ENCODE measurements around the gene TOP2B. TPM values are rescaled to one million over a fixed set of nuclear protein-coding genes. Genes with fewer than 3 reads are reported as not detected.

The TOP2B gene
- total RNA-seq, 1 donor from 2014 or later = 170 TPM

- no peak for TF ChIP-seq CTCF (conservative IDR thresholded peaks at IDR 0.05)
- Mint-ChIP-seq H3K4me3 (no peak overlapping the region), H3K36me3 (ENCODE audit: low read depth) (peaks cover 25% of the 10 kb centered on the region), H3K27me3 (ENCODE audit: low read depth) (no peaks in the 10 kb centered on the region), H3K27ac (ENCODE audit: unreplicated experiment) (no peak overlapping the region), H3K9me3 (no peaks in the 10 kb centered on the region), H3K4me1 (no peaks in the 10 kb centered on the region)
- no peak for DNase-seq (ENCODE audit: low read depth, low spot score)
Measured at GRCh38 chr3:25618028-25618427, 46.7 kb downstream of the TOP2B start.

GRCh38 chr3:25611193-25611592 lies 53.5 kb downstream of the TOP2B start:
- H3K27me3 Mint-ChIP-seq (ENCODE audit: low read depth) = no peaks in the 10 kb centered on the region
- H3K9me3 Mint-ChIP-seq = no peaks in the 10 kb centered on the region
- peaks cover 30% of the 10 kb centered on the region for H3K36me3 Mint-ChIP-seq (ENCODE audit: low read depth)
- H3K4me1 Mint-ChIP-seq = no peaks in the 10 kb centered on the region
- H3K4me3 Mint-ChIP-seq = no peak overlapping the region
- DNase-seq (ENCODE audit: low read depth, low spot score) = no peak
- no peak overlapping the region for H3K27ac Mint-ChIP-seq (ENCODE audit: unreplicated experiment)
- TF ChIP-seq CTCF (conservative IDR thresholded peaks at IDR 0.05) = no peak

GRCh38 chr3:25610779-25611178 lies 53.9 kb downstream of the TOP2B start:
- peaks cover 32% of the 10 kb centered on the region for H3K36me3 Mint-ChIP-seq (ENCODE audit: low read depth)

GRCh38 chr3:25610167-25610566 lies 54.5 kb downstream of the TOP2B start:
- Mint-ChIP-seq H3K27me3 (ENCODE audit: low read depth) (no peaks in the 10 kb centered on the region), H3K9me3 (no peaks in the 10 kb centered on the region), H3K4me3 (no peak overlapping the region), H3K27ac (ENCODE audit: unreplicated experiment) (no peak overlapping the region), H3K36me3 (ENCODE audit: low read depth) (peaks cover 34% of the 10 kb centered on the region), H3K4me1 (no peaks in the 10 kb centered on the region)
- TF ChIP-seq CTCF (conservative IDR thresholded peaks at IDR 0.05) = no peak
- DNase-seq (ENCODE audit: low read depth, low spot score) = no peak

More at GRCh38 chr3:25610779-25611178, 53.9 kb downstream of the TOP2B start:
- H3K9me3 Mint-ChIP-seq = no peaks in the 10 kb centered on the region
- H3K27ac Mint-ChIP-seq (ENCODE audit: unreplicated experiment) = no peak overlapping the region
- H3K4me1 Mint-ChIP-seq = no peaks in the 10 kb centered on the region
- H3K27me3 Mint-ChIP-seq (ENCODE audit: low read depth) = no peaks in the 10 kb centered on the region
- TF ChIP-seq CTCF (conservative IDR thresholded peaks at IDR 0.05) = no peak
- DNase-seq (ENCODE audit: low read depth, low spot score) = no peak
- no peak overlapping the region for H3K4me3 Mint-ChIP-seq

- H3K27me3 Mint-ChIP-seq (ENCODE audit: low read depth) = no peaks in the 10 kb centered on the region
- H3K36me3 Mint-ChIP-seq (ENCODE audit: low read depth) = peaks cover 35% of the 10 kb centered on the region
- no peaks in the 10 kb centered on the region for H3K9me3 Mint-ChIP-seq
- no peak overlapping the region for H3K4me3 Mint-ChIP-seq
- TF ChIP-seq CTCF (conservative IDR thresholded peaks at IDR 0.05) = no peak
- H3K4me1 Mint-ChIP-seq = no peaks in the 10 kb centered on the region
- no peak for DNase-seq (ENCODE audit: low read depth, low spot score)
- H3K27ac Mint-ChIP-seq (ENCODE audit: unreplicated experiment) = no peak overlapping the region
Measured at GRCh38 chr3:25604107-25604805, 60.5 kb downstream of the TOP2B start.

Data from neural crest cell (in vitro differentiated cells).